Epidermal melanocyte (primary cell): ENCODE data around the gene C5.

Experiments
- DNase-seq: peaks from one replicate; pipeline ENCODE4 v3.0.0; 2011; ENCODE audit warnings: low spot score; ENCODE audit not compliant: insufficient read length

The C5 gene

GRCh38 chr9:120942186-120943001 is 107.7 kb downstream of the C5 start:
- no peak for DNase-seq

GRCh38 chr9:120941046-120941770 is 108.9 kb downstream of the C5 start:
- DNase-seq, result no peak

- DNase-seq, result no peak
These were observed 109.5 kb downstream of the C5 start for GRCh38 chr9:120940573-120940972.

- no peak for DNase-seq
These were observed 111.2 kb downstream of the C5 start for GRCh38 chr9:120938851-120939250.

- no peak for DNase-seq
These were observed 112.5 kb downstream of the C5 start for GRCh38 chr9:120937596-120937995.

- no peak for DNase-seq
These were observed 112.9 kb downstream of the C5 start for GRCh38 chr9:120937127-120937526.

- no peak for DNase-seq
These were observed 113.3 kb downstream of the C5 start for GRCh38 chr9:120936764-120937122.

GRCh38 chr9:120936011-120936763 is 113.9 kb downstream of the C5 start:
- DNase-seq, result peak; percentile 96

GRCh38 chr9:120935383-120935857 is 114.7 kb downstream of the C5 start:
- peak; percentile 92 for DNase-seq

GRCh38 chr9:120934281-120934680 is 115.8 kb downstream of the C5 start:
- DNase-seq, result no peak

GRCh38 chr9:120933310-120934055 is 116.6 kb downstream of the C5 start:
- DNase-seq, result no peak

- DNase-seq, result no peak
These were observed 117.8 kb downstream of the C5 start for GRCh38 chr9:120932086-120932823.

- peak; percentile 62 for DNase-seq
These were observed 118.6 kb downstream of the C5 start for GRCh38 chr9:120931231-120932085.

GRCh38 chr9:120929229-120929791 is 120.8 kb downstream of the C5 start:
- DNase-seq, result no peak

GRCh38 chr9:120928483-120929228 is 121.4 kb downstream of the C5 start:
- peak; percentile 76 for DNase-seq

GRCh38 chr9:120928015-120928482 is 122.0 kb downstream of the C5 start:
- no peak for DNase-seq

GRCh38 chr9:120927269-120928014 is 122.6 kb downstream of the C5 start:
- no peak for DNase-seq
